OCI-LY3 (cell line): Measurements from ENCODE around the gene PRRC1.

Experiments
- H2AFZ ChIP-seq: fragments of 200-600, 300-600 bp; shearing (Covaris generic); 2 replicates; pipeline ENCODE4 v1.6.0; 2014; ENCODE audit warnings: antibody characterized with exemption, low read depth, low read length
- H3K27ac ChIP-seq: fragments of 200-600, 300-600 bp; sonication (generic); 2 replicates; pipeline ENCODE4 v1.5.1; 2014; ENCODE audit warnings: mild to moderate bottlenecking, low read length, moderate library complexity, mixed read lengths
- H3K27me3 ChIP-seq: fragments of 200-600, 300-600 bp; sonication (generic); 2 replicates; pipeline ENCODE4 v1.6.1; 2014; ENCODE audit warnings: low read depth, low read length, mixed read lengths
- H3K36me3 ChIP-seq: fragments of 200-600, 300-600 bp; sonication (generic); replicated peaks from 2 replicates; pipeline ENCODE3; 2014; ENCODE audit warnings: low read depth, low read length, mixed read lengths
- H3K4me1 ChIP-seq: fragments of 300-600, 200-600 bp; sonication (generic); 2 replicates; pipeline ENCODE4 v1.6.1; 2014; ENCODE audit warnings: low read length, mixed read lengths
- H3K4me2 ChIP-seq: fragments of 200-600, 300-600 bp; sonication (generic); 2 replicates; pipeline ENCODE4 v1.6.1; 2014; ENCODE audit warnings: low read length, mixed read lengths
- H3K4me3 ChIP-seq: fragments of 300-600, 200-600 bp; sonication (generic); 2 replicates; pipeline ENCODE4 v1.5.1; 2014; ENCODE audit warnings: antibody characterized with exemption, mild to moderate bottlenecking, low read length, moderate library complexity
- H3K79me2 ChIP-seq: fragments of 300-600, 200-600 bp; shearing (Covaris generic); 2 replicates; pipeline ENCODE4 v1.6.1; 2014; ENCODE audit warnings: mild to moderate bottlenecking, low read length, mixed read lengths
- H3K9ac ChIP-seq: fragments of 300-600, 200-600 bp; shearing (Covaris generic); 2 replicates; pipeline ENCODE4 v1.6.0; 2014; ENCODE audit warnings: mild to moderate bottlenecking, low read length, moderate library complexity
- H3K9me3 ChIP-seq: fragments of 200-600, 300-600 bp; shearing (Covaris generic); 2 replicates; pipeline ENCODE4 v1.6.1; 2014; ENCODE audit warnings: low read length, mixed read lengths; ENCODE audit not compliant: insufficient read depth
- H4K20me1 ChIP-seq: fragments of 200-600, 300-600 bp; sonication (generic); 2 replicates; pipeline ENCODE4 v1.6.1; 2016; ENCODE audit warnings: low read length, mixed read lengths; ENCODE audit not compliant: insufficient read depth
- CTCF ChIP-seq: fragments of 200-600, 300-600 bp; sonication (generic); IDR thresholded peaks from 2 replicates; pipeline ENCODE4 v1.5.1; 2014; ENCODE audit warnings: antibody characterized with exemption, low read length, low read depth
- EZH2phosphoT487 ChIP-seq: fragments of 200-600 bp; shearing (Covaris generic); IDR thresholded peaks from 2 replicates; pipeline ENCODE4 v1.6.1; 2018; ENCODE audit warnings: antibody characterized with exemption, mixed run types, low read depth

PRRC1 gene

GRCh38 chr5:127586811-127587210 lies 69.4 kb downstream of the PRRC1 start:
- no peaks in the 10 kb centered on the region for H4K20me1 ChIP-seq
- peak overlapping the region; percentile 45; the same call in 1 of the 2 replicates for H3K27ac ChIP-seq
- peak overlapping the region; percentile 74 for H3K4me2 ChIP-seq
- H2AFZ ChIP-seq, result no peak overlapping the region
- no peaks in the 10 kb centered on the region for H3K36me3 ChIP-seq
- H3K79me2 ChIP-seq, result no peaks in the 10 kb centered on the region
- TF ChIP-seq CTCF (no peak), EZH2phosphoT487 (no peak)
- H3K4me1 ChIP-seq, result peaks cover 30% of the 10 kb centered on the region
- no peaks in the 10 kb centered on the region for H3K27me3 ChIP-seq
- H3K9ac ChIP-seq, result no peak overlapping the region
- no peaks in the 10 kb centered on the region for H3K9me3 ChIP-seq
- H3K4me3 ChIP-seq, result no peak overlapping the region; the same call in 1 of the 2 replicates

GRCh38 chr5:127587246-127587917 lies 69.9 kb downstream of the PRRC1 start:
- H3K36me3 ChIP-seq, result no peaks in the 10 kb centered on the region
- no peaks in the 10 kb centered on the region for H3K79me2 ChIP-seq
- 0 out of 2 replicates have a peak overlapping the region, but pooled peaks have one; percentile 74 for H3K4me2 ChIP-seq
- no peak for TF ChIP-seq EZH2phosphoT487
- TF ChIP-seq CTCF, result no peak
- no peaks in the 10 kb centered on the region for H4K20me1 ChIP-seq
- no peaks in the 10 kb centered on the region for H3K27me3 ChIP-seq
- no peak overlapping the region for H3K4me3 ChIP-seq
- H3K9me3 ChIP-seq, result no peaks in the 10 kb centered on the region
- no peak overlapping the region for H3K9ac ChIP-seq
- H3K4me1 ChIP-seq, result peaks cover 30% of the 10 kb centered on the region
- no peak overlapping the region for H2AFZ ChIP-seq
- H3K27ac ChIP-seq, result no peak overlapping the region

- no peaks in the 10 kb centered on the region for H3K9me3 ChIP-seq
- TF ChIP-seq EZH2phosphoT487, result no peak
- TF ChIP-seq CTCF, result no peak
- H2AFZ ChIP-seq, result no peak overlapping the region
- peaks cover 30% of the 10 kb centered on the region for H3K4me1 ChIP-seq
- no peaks in the 10 kb centered on the region for H4K20me1 ChIP-seq
- H3K4me3 ChIP-seq, result no peak overlapping the region
- no peak overlapping the region for H3K27ac ChIP-seq
- H3K79me2 ChIP-seq, result no peaks in the 10 kb centered on the region
- H3K27me3 ChIP-seq, result no peaks in the 10 kb centered on the region
- H3K9ac ChIP-seq, result no peak overlapping the region
- no peaks in the 10 kb centered on the region for H3K36me3 ChIP-seq
- H3K4me2 ChIP-seq, result no peak overlapping the region
Observed at GRCh38 chr5:127588368-127588767, 70.9 kb downstream of the PRRC1 start.

- H3K27ac ChIP-seq, result no peak overlapping the region
- H3K36me3 ChIP-seq, result no peaks in the 10 kb centered on the region
- no peaks in the 10 kb centered on the region for H3K79me2 ChIP-seq
- peaks cover 30% of the 10 kb centered on the region for H3K4me1 ChIP-seq
- H3K4me2 ChIP-seq, result no peak overlapping the region
- H3K27me3 ChIP-seq, result no peaks in the 10 kb centered on the region
- H2AFZ ChIP-seq, result no peak overlapping the region
- TF ChIP-seq EZH2phosphoT487 (no peak), CTCF (no peak)
- H3K4me3 ChIP-seq, result no peak overlapping the region
- H3K9me3 ChIP-seq, result no peaks in the 10 kb centered on the region
- no peak overlapping the region for H3K9ac ChIP-seq
- no peaks in the 10 kb centered on the region for H4K20me1 ChIP-seq
Observed at GRCh38 chr5:127589309-127590030, 72.0 kb downstream of the PRRC1 start.
